Fibroblast of pulmonary artery (primary cell): ENCODE measurements around the gene RPP25.

ENCODE experiments used
- DNase-seq: peaks from one replicate; pipeline ENCODE4 v3.0.0-alpha.2; 2010; ENCODE audit warnings: low read depth
- H3K4me3 ChIP-seq: replicated peaks from 2 replicates; pipeline ENCODE4 v1.5.1; 2011; ENCODE audit warnings: low read depth, mild to moderate bottlenecking, control low read depth, low read length, moderate library complexity
- TF ChIP-seq, protein P1 (sequence below): IDR thresholded peaks from 2 replicates; pipeline ENCODE4 v1.5.1; 2011; ENCODE audit warnings: mild to moderate bottlenecking, control low read depth, low read length, inconsistent platforms; ENCODE audit errors: missing control alignments

RPP25 gene

GRCh38 chr15:74958908-74959585 is 2.5 kb upstream of the RPP25 start:
- TF ChIP-seq, protein P1, sequence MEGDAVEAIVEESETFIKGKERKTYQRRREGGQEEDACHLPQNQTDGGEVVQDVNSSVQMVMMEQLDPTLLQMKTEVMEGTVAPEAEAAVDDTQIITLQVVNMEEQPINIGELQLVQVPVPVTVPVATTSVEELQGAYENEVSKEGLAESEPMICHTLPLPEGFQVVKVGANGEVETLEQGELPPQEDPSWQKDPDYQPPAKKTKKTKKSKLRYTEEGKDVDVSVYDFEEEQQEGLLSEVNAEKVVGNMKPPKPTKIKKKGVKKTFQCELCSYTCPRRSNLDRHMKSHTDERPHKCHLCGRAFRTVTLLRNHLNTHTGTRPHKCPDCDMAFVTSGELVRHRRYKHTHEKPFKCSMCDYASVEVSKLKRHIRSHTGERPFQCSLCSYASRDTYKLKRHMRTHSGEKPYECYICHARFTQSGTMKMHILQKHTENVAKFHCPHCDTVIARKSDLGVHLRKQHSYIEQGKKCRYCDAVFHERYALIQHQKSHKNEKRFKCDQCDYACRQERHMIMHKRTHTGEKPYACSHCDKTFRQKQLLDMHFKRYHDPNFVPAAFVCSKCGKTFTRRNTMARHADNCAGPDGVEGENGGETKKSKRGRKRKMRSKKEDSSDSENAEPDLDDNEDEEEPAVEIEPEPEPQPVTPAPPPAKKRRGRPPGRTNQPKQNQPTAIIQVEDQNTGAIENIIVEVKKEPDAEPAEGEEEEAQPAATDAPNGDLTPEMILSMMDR = no peak
- H3K4me3 ChIP-seq = peak overlapping the region; percentile 89
- DNase-seq = no peak

DNA sequence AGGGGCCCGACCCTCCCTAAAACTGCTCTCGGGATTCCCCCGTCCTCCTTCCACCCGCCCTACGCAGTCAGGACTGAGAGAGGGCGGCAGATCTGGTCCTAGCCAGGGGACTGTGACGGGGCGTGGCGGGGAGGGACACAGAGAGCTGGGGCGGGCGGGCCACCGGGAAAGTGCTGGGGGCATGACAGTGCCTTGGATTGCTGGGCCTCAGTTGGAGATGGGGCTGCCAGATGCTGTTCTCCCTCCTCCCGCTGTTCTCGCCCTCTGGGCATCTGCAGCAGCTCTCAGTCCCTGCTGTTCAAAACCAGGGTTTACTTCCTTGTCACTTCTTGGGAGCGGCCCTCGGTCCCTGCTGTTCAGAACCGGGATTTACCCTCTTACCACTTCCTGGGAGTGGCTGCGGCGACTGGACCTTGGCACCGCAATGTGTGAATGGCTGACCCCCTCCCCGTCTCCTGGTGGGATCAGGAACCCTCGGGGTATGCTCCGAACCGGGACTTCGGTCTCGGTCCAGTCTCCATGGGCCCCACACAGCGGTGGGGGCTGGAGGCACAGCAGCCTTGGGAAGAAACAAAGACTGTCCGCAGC is 1.8 kb upstream of the RPP25 start:
- DNase-seq = no peak
- TF ChIP-seq, protein P1 = no peak
- peak overlapping the region; percentile 89 for H3K4me3 ChIP-seq

GRCh38 chr15:74957476-74958035 is 984 bp upstream of the RPP25 start:
- DNase-seq = no peak

GRCh38 chr15:74955796-74956647 is 550 bp downstream of the RPP25 start:
- H3K4me3 ChIP-seq = peak overlapping the region; percentile 89
- TF ChIP-seq, protein P1 = peak; percentile 38
- peak; percentile 82 for DNase-seq

More at GRCh38 chr15:74957476-74958035, 984 bp upstream of the RPP25 start:
- peak overlapping the region; percentile 89 for H3K4me3 ChIP-seq
- TF ChIP-seq, protein P1 = no peak

DNA sequence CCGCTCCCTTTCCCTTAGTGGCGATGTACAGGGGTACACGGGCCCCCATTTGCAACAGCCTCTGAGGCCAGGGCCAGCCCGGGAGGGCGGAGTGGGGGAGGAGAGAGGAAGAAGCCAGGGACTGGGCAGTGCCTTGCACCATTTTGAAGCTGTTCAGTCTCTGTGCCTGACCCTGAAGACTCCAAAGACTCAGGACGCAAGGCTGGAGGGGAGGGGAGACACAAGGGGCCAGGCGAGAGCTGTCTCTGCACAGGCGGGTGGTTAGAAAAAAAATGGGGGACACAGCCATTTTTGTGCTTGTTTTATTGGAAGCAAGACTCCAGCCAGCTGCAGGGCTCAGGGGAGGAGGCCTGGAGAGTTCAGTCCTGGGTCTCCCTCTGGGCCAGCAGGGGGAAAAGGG is 1.6 kb downstream of the RPP25 start:
- DNase-seq = no peak
- peak overlapping the region; percentile 89 for H3K4me3 ChIP-seq
- TF ChIP-seq, protein P1 = no peak

DNA sequence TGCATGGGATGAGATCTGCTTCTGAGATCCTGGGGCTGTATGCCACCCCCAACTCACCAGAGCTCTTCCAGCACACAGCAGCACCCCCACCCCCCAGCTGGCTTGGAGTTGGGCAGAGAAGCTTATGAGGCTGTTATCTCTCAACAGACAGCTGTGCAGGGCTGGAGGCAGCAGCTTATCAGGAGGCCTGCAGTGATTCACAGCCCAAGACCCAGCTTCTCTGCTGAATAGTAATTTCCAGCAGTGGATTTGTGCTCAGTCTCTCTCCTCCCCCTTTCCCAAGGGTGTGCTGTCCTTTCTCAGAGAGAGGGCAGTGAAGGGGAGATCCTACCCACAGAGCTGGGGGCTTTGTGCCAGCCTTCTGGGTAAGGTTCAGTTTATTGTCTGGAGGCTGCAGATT is 2.1 kb downstream of the RPP25 start:
- TF ChIP-seq, protein P1 = no peak
- H3K4me3 ChIP-seq = peak overlapping the region; percentile 89
- peak; percentile 85 for DNase-seq
